Natural killer cell (primary cell): ENCODE results near the gene ASH1L. TPM values are rescaled to one million over a fixed set of nuclear protein-coding genes. Genes with fewer than 3 reads are reported as not detected.

Source experiments
- ATAC-seq, 3 donors: fragments of 150-1000 bp in 2 of 3; fragments of 200-7000 bp in 1 of 3; cut with Tn5 transposase; 1 replicate in 1 of 3; 2 replicates in 2 of 3; pipeline ENCODE4 v1.10.0; 2021; ENCODE audit warnings: mild to moderate bottlenecking in 2 of 3, moderate library complexity in 2 of 3
- DNase-seq, 2 donors: peaks; one replicate each; pipeline versions ENCODE4 v3.0.0 to v3.0.0-alpha.2; 2013 to 2021; ENCODE audit warnings: mixed read lengths in 1 of 2
- H3K27ac ChIP-seq: one replicate; pipeline ENCODE4 v1.5.1; 2013; ENCODE audit warnings: mild to moderate bottlenecking, low read length
- H3K27me3 ChIP-seq: one replicate; pipeline ENCODE4 v1.6.1; 2013; ENCODE audit warnings: low read length; ENCODE audit not compliant: control insufficient read depth, insufficient read depth
- H3K36me3 ChIP-seq: one replicate; pipeline ENCODE4 v1.6.1; 2013; ENCODE audit warnings: low read length; ENCODE audit not compliant: control insufficient read depth, insufficient read depth
- H3K4me1 ChIP-seq: one replicate; pipeline ENCODE4 v1.6.1; 2013; ENCODE audit warnings: low read length; ENCODE audit not compliant: control insufficient read depth, insufficient read depth
- H3K4me3 ChIP-seq: one replicate; pipeline ENCODE4 v1.5.1; 2013; ENCODE audit warnings: low read length
- H3K9me3 ChIP-seq: one replicate; pipeline ENCODE4 v1.6.1; 2013; ENCODE audit warnings: low read length; ENCODE audit not compliant: control insufficient read depth, insufficient read depth
- H3K27ac Mint-ChIP-seq, 2 donors: one replicate each; pipeline ENCODE4 v1.8.0; 2022; ENCODE audit warnings: mild to moderate bottlenecking in 2 of 2, mixed read lengths in 2 of 2, moderate library complexity in 1 of 2
- H3K27me3 Mint-ChIP-seq, 2 donors: one replicate each; pipeline ENCODE4 v1.8.0; 2022; ENCODE audit warnings: low read depth in 2 of 2, mixed read lengths in 2 of 2
- H3K36me3 Mint-ChIP-seq: one replicate; pipeline ENCODE4 v1.8.0; 2022; ENCODE audit warnings: mixed read lengths
- H3K4me1 Mint-ChIP-seq, 2 donors: one replicate each; pipeline ENCODE4 v1.8.0; 2022; ENCODE audit warnings: mixed read lengths in 2 of 2
- H3K4me3 Mint-ChIP-seq: one replicate; pipeline ENCODE4 v1.8.0; 2022; ENCODE audit warnings: mild to moderate bottlenecking, moderate library complexity, mixed read lengths
- H3K9me3 Mint-ChIP-seq, 2 donors: one replicate each; pipeline ENCODE4 v1.8.0; 2022; ENCODE audit warnings: mixed read lengths in 2 of 2
- CTCF ChIP-seq: fragments of 200-600 bp; IDR thresholded peaks from one replicate; pipeline ENCODE4 v1.8.0; 2022; ENCODE audit warnings: antibody characterized with exemption
- WGBS: methylation state at CpG from one replicate; pipeline ENCODE4 v1.1.7; 2013; ENCODE audit warnings: missing lambda C conversion rate; ENCODE audit not compliant: insufficient coverage; 5-methylcytosine and 5-hydroxymethylcytosine counted together
- intact Hi-C: fragments of 100-400 bp; cut with micrococcal nuclease; formaldehyde crosslinking; loops from one replicate; pipeline ENCODE4 v1.14.2; 2022
- total RNA-seq, 4 donors: library from RNA; stranded (reverse); fragments of 120-200 nt in 1 of 4; gene quantifications; one replicate each; pipeline versions ENCODE4 v1.2.3 to v1.2.4, GENCODE V29; 2013 to 2022

ASH1L gene
- total RNA-seq, 3 donors from 2014 or later (not counting 1 experiment from before 2014, with no cell fraction given): 82.2 to 99.5 (median 91.9) TPM

DNA sequence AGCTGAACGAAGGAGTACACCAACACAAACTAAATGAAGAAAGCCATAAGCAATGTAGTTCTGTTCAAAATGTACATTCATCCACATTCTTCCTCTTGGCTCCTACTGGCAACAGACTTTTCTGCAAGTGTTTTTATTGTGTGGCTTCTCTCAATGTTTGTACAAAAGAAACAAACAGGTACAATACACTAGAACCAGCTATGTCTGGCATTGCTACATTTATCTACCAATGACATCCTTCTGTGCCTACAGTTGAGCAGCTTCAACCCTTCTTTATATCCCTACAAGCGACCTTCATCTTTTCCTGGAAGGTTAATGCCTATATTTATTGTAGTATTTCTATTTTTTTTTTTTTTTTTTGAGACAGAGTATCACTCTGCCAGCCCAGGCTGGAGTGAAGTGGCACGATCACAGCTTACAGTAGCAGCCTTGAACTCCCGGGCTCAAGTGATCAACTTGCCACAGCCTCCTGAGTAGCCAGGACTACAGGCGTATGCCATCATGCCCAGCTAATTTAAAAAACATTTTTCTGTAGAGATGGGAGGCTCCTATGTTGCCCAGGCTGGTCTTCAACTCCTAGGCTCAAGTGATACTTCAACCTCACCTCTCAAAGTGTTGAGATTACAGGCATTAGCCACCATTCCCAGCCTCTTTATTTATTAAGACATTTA is 89.3 kb downstream of the ASH1L start:
- H3K4me1 Mint-ChIP-seq: peaks cover 26 to 37% of the 10 kb centered on the region in 2 donors
- Histone ChIP-seq H3K27ac (no peak overlapping the region), H3K27me3 (no peaks in the 10 kb centered on the region), H3K36me3 (peaks cover 11% of the 10 kb centered on the region), H3K9me3 (peaks cover 6% of the 10 kb centered on the region), H3K4me3 (no peak overlapping the region), H3K4me1 (no peaks in the 10 kb centered on the region)
- H3K27ac Mint-ChIP-seq: no peak overlapping the region
- DNase-seq (no peak), ATAC-seq (no peak)
- no peaks in the 10 kb centered on the region for H3K27me3 Mint-ChIP-seq
- intact Hi-C loops: no loop called here
- H3K36me3 Mint-ChIP-seq: peaks cover 9% of the 10 kb centered on the region
- no peak for TF ChIP-seq CTCF
- WGBS: 93% methylated on average over 4 of the region's 5 CpGs
- peaks cover 0 to 2% of the 10 kb centered on the region in 2 donors for H3K9me3 Mint-ChIP-seq
- H3K4me3 Mint-ChIP-seq: no peak overlapping the region

DNA sequence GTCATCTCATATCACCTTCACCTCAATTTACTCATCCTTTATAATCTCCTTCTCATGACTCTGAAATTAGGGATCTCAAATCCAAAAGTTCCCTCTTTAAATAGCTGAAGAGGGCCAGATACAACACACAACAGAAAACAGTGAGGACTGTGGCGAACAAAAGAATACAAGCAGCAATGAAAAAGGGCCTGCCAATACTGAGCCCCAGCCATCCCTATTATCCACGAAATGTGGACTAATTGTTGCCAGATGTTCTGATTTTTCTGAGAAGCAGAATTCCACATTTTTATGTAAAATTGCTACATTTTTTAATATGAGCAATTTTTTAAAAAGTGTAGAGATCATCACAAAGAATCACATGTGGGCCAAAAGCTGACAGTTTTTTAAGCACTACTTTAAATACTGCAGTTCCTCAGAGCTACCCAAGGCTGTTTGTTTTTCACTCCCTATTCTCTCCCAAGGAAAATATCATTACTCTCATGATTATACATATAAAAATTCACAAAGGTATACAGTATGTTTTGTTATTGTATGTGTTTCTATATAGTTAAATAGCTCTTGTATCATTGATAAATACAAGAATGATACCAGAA is 90.0 kb downstream of the ASH1L start:
- no peak for ATAC-seq
- intact Hi-C loops: no loop called here
- no peaks in the 10 kb centered on the region for H3K27me3 ChIP-seq
- Mint-ChIP-seq H3K4me3 (no peak overlapping the region), H3K27ac (no peak overlapping the region), H3K36me3 (peaks cover 9% of the 10 kb centered on the region), H3K4me1 (peaks cover 23 to 34% of the 10 kb centered on the region in 2 donors), H3K9me3 (peaks cover 0 to 2% of the 10 kb centered on the region in 2 donors), H3K27me3 (no peaks in the 10 kb centered on the region)
- peaks cover 7% of the 10 kb centered on the region for H3K36me3 ChIP-seq
- no peak overlapping the region for H3K27ac ChIP-seq
- peaks cover 6% of the 10 kb centered on the region for H3K9me3 ChIP-seq
- no peak overlapping the region for H3K4me3 ChIP-seq
- 100% methylated on average over 2 of the region's 2 CpGs for WGBS
- no peak for DNase-seq
- no peak for TF ChIP-seq CTCF
- H3K4me1 ChIP-seq: no peaks in the 10 kb centered on the region

DNA sequence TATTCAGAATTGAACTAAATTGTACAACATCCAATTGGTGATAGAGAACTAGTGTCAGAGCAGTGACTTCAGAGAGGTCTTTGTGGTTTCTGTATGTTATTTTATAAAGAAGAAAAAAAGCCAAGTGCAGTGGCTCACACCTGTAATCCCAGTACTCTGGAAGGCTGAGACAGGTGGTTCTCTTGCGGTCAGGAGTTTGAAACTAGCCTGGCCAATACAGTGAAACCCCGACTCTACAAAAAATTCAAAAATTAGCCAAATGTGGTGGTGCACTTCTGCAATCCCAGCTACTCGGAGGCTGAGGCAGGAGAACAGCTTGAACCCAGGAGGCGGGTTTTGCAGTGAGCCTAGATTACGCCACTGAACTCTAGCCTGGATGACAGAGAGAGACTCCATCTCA is 90.7 kb downstream of the ASH1L start:
- WGBS: 99% methylated on average over 4 of the region's 5 CpGs
- Mint-ChIP-seq H3K9me3 (peaks cover 0 to 2% of the 10 kb centered on the region in 2 donors), H3K4me3 (no peak overlapping the region), H3K36me3 (peaks cover 9% of the 10 kb centered on the region), H3K4me1 (peaks cover 26 to 38% of the 10 kb centered on the region in 2 donors), H3K27ac (no peak overlapping the region), H3K27me3 (no peaks in the 10 kb centered on the region)
- DNase-seq (no peak), ATAC-seq (no peak)
- Histone ChIP-seq H3K4me3 (no peak overlapping the region), H3K9me3 (peaks cover 6% of the 10 kb centered on the region), H3K27ac (no peak overlapping the region), H3K27me3 (no peaks in the 10 kb centered on the region), H3K4me1 (no peaks in the 10 kb centered on the region), H3K36me3 (peaks cover 7% of the 10 kb centered on the region)
- intact Hi-C loops: no loop called here
- no peak for TF ChIP-seq CTCF
